Rectal smooth muscle tissue (tissue), 1 donor: ENCODE results near the gene IQSEC3.

Experiments
- H3K27ac ChIP-seq: one replicate; pipeline ENCODE4 v1.7.0; 2013; ENCODE audit warnings: low read depth, low read length, inconsistent platforms
- H3K27me3 ChIP-seq: one replicate; pipeline ENCODE4 v1.7.0; 2013; ENCODE audit warnings: low read length; ENCODE audit not compliant: control insufficient read depth, insufficient read depth
- H3K36me3 ChIP-seq: one replicate; pipeline ENCODE4 v1.7.0; 2013; ENCODE audit warnings: low read length; ENCODE audit not compliant: control insufficient read depth, insufficient read depth
- H3K4me1 ChIP-seq: one replicate; pipeline ENCODE4 v1.7.0; 2013; ENCODE audit warnings: low read length; ENCODE audit not compliant: control insufficient read depth, insufficient read depth
- H3K4me3 ChIP-seq: one replicate; pipeline ENCODE4 v1.7.0; 2013; ENCODE audit warnings: low read length
- H3K9ac ChIP-seq: one replicate; pipeline ENCODE4 v1.7.0; 2013; ENCODE audit warnings: low read length

The IQSEC3 gene

DNA sequence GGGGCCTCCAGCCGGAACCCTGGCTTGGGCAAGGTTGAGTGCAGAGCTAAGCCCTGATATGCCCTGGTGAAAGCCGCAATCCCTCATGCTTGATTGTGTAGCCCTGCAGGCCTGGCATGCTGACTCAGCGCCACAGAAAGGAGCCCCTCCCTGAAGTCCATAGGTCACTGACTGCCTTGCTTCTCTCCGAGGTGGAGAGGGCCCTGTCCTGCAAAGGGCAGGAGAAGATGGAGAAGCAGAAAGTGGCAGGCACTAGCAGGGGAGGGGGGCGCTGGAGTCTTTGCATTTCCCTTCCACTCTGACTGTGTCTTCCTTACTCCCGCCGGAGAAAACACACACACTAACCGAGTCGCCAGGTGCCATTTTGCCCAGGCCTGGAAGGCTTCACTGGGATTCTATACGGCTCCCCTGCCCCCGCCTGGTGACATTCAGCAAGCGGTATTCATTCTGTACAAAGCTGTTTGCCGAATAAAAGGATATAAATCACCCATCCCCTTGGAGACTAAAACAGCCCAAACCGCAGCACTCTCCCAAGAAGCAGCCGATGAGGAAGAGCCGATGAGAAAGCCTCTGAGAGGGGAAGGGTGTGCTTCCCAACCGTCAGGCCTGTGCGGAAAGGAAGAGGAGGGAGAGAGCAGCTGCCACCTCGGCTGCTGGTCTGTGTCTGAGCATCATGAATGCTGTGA is 77.5 kb downstream of the IQSEC3 start:
- no peak overlapping the region for H3K4me3 ChIP-seq
- no peaks in the 10 kb centered on the region for H3K36me3 ChIP-seq
- no peak overlapping the region for H3K9ac ChIP-seq
- no peak overlapping the region for H3K27ac ChIP-seq
- H3K27me3 ChIP-seq = no peaks in the 10 kb centered on the region
- H3K4me1 ChIP-seq = no peaks in the 10 kb centered on the region

DNA sequence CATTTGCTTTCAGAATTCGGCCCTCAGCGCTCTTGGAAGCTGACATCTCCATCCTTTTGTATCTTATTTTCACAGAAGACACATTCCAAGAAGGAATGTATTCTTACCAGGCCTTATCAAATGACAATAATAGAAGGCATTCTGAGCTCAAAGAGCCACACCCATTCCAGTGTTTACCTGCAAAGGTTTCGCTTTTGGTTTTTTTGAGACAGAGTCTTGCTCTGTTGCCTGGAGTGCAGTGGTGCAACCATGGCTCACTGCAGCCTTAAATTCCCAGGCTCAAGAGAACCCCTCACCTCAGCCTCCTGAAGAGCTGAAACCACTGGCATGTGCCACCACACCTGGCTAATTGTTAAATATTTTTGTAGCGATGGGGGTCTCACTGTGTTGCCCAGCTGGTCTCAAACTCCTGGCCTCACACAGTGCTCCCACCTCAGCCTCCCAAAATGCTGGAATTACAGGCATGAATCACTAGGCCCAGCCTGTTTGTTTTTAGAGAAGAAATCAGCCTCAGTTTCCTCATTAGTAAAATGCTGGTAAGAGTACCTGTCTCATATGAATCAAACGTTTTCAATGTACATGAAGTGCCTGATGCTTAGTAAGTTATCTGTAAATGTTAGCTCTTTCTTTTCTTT is 78.2 kb downstream of the IQSEC3 start:
- Histone ChIP-seq H3K4me1 (no peaks in the 10 kb centered on the region), H3K4me3 (no peak overlapping the region), H3K27ac (no peak overlapping the region), H3K36me3 (no peaks in the 10 kb centered on the region), H3K9ac (no peak overlapping the region), H3K27me3 (no peaks in the 10 kb centered on the region)

DNA sequence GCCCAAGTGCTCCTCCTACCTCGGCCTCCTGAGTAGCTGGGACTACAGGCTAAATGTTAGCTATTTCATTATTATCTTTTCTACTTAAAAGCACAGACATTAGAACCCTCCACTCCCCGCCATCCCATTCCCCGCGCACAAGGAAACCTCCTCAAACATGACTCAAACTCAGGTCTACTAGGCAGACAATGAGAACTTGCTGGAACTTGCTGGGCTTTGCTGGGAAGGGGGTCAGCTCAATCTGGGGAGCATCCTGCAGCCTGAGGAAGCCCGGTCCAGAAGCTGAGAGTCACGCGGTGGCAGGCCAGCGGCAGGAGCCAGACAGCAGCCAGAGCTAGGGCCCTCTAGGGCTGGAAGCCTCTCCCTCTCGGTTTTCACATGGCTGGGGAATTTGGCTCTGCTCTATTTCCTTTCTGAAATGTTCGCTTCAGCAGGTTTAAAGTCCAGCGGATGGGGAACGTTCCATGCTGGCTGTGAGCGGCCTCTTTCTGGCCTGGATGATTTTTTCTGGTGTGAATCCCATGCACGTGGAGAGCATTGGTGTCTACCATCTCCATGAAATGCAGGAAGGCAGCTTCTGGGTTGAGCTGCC is 78.9 kb downstream of the IQSEC3 start:
- H3K4me1 ChIP-seq = no peaks in the 10 kb centered on the region
- no peak overlapping the region for H3K9ac ChIP-seq
- H3K36me3 ChIP-seq = no peaks in the 10 kb centered on the region
- no peak overlapping the region for H3K27ac ChIP-seq
- H3K4me3 ChIP-seq = no peak overlapping the region
- H3K27me3 ChIP-seq = no peaks in the 10 kb centered on the region

GRCh38 chr12:147242-147641 is 80.7 kb downstream of the IQSEC3 start:
- no peaks in the 10 kb centered on the region for H3K4me1 ChIP-seq
- H3K27ac ChIP-seq = no peak overlapping the region
- no peaks in the 10 kb centered on the region for H3K36me3 ChIP-seq
- no peak overlapping the region for H3K9ac ChIP-seq
- no peak overlapping the region for H3K4me3 ChIP-seq
- H3K27me3 ChIP-seq = no peaks in the 10 kb centered on the region

DNA sequence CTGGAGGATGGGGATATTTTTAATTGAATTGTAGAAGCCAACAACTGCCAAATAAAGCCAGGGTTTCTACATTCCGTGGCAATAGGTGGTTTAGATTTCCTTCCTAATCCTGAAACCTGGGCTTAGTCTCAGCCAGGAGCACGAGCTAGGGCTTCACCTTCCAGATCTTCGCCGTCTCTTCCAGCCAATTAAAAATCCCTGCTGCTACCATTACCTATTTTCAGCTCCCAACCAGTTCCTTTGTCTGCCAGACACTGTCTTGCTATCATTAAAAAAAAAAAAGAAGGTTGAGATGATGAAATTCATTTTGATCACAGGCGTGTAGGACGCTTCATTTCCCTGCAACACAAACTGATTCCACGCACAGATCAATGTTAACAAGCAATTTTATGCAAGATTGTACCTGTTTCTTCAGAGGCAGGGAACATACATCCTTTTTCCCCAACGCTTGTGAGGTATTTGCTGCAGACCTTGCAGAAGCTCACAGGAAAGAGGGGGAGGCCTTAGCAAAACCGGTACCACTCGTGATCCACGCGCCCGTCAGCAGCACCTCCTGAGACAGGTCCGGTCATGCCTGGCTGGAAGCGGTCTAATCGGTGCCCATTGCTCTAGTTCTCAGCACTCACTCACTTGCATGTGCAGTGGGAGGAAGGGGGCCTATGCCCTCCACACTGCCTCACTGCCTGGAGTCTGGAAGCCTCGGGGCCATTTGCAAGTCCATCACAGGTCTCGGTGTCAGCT is 82.3 kb downstream of the IQSEC3 start:
- H3K4me3 ChIP-seq = no peak overlapping the region
- H3K36me3 ChIP-seq = no peaks in the 10 kb centered on the region
- H3K27ac ChIP-seq = no peak overlapping the region
- H3K9ac ChIP-seq = no peak overlapping the region
- no peaks in the 10 kb centered on the region for H3K27me3 ChIP-seq
- no peaks in the 10 kb centered on the region for H3K4me1 ChIP-seq

GRCh38 chr12:151579-151978 is 85.0 kb downstream of the IQSEC3 start:
- H3K27me3 ChIP-seq = no peaks in the 10 kb centered on the region
- no peaks in the 10 kb centered on the region for H3K4me1 ChIP-seq
- H3K9ac ChIP-seq = no peak overlapping the region
- no peaks in the 10 kb centered on the region for H3K36me3 ChIP-seq
- H3K4me3 ChIP-seq = no peak overlapping the region
- no peak overlapping the region for H3K27ac ChIP-seq

- Histone ChIP-seq H3K4me1 (no peaks in the 10 kb centered on the region), H3K9ac (no peak overlapping the region), H3K27ac (no peak overlapping the region), H3K4me3 (no peak overlapping the region), H3K36me3 (no peaks in the 10 kb centered on the region), H3K27me3 (no peaks in the 10 kb centered on the region)
These were observed 85.9 kb downstream of the IQSEC3 start for GRCh38 chr12:152440-152839.

GRCh38 chr12:153080-153746 is 86.6 kb downstream of the IQSEC3 start:
- Histone ChIP-seq H3K4me1 (no peaks in the 10 kb centered on the region), H3K36me3 (no peaks in the 10 kb centered on the region), H3K27ac (no peak overlapping the region), H3K9ac (no peak overlapping the region), H3K4me3 (no peak overlapping the region), H3K27me3 (no peaks in the 10 kb centered on the region)

DNA sequence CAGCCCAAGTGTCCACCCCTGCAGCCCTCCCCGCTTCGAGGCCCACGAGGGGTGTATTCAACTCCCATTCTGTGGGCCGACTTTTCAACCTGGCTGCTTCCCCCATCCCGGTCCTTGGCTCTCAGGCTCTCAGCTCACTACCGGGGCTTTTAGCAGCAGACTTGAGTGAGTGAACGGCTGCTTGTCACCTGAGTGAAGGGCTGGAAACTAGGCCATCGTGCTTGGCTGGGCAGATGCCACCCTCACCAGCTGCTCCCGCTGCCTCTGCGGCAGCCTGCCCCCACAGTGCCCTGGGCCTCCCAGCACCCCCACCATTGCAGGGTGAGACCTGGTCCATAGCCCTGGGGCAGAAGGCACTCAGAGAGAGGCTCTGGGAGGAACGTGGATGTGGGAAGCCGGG is 87.5 kb downstream of the IQSEC3 start:
- H3K27me3 ChIP-seq = no peaks in the 10 kb centered on the region
- no peak overlapping the region for H3K27ac ChIP-seq
- no peaks in the 10 kb centered on the region for H3K36me3 ChIP-seq

DNA sequence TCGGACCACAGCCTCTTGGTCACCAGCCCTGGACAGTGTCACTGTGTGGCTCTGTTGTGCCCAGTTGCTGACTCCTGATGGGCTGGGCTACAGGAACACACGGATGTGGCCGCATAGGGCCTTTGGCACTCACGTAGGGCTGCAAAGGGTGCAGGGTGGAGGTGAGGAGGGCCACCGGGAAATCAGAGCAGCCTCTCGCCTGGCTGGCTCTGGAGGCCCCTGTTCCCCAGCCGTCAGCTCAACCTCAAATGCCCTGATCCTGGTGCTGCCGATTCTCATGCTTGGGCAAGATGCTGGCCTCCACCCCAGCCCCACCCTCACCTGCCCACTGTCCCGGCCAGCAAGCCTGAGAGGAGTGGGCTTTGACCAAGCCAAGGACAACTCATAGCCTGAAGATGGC is 88.4 kb downstream of the IQSEC3 start:
- Histone ChIP-seq H3K4me3 (no peak overlapping the region), H3K27ac (no peak overlapping the region), H3K4me1 (no peaks in the 10 kb centered on the region), H3K36me3 (no peaks in the 10 kb centered on the region), H3K9ac (no peak overlapping the region), H3K27me3 (no peaks in the 10 kb centered on the region)

More for the DNA sequence above, 87.5 kb downstream of the IQSEC3 start:
- no peak overlapping the region for H3K4me3 ChIP-seq
- H3K4me1 ChIP-seq = no peaks in the 10 kb centered on the region
- no peak overlapping the region for H3K9ac ChIP-seq

GRCh38 chr12:155646-156045 is 89.1 kb downstream of the IQSEC3 start:
- Histone ChIP-seq H3K4me1 (no peaks in the 10 kb centered on the region), H3K4me3 (no peak overlapping the region), H3K27ac (no peak overlapping the region), H3K9ac (no peak overlapping the region), H3K27me3 (no peaks in the 10 kb centered on the region), H3K36me3 (no peaks in the 10 kb centered on the region)

GRCh38 chr12:156945-157344 is 90.4 kb downstream of the IQSEC3 start:
- Histone ChIP-seq H3K9ac (no peak overlapping the region), H3K27ac (no peak overlapping the region), H3K27me3 (no peaks in the 10 kb centered on the region), H3K4me1 (no peaks in the 10 kb centered on the region), H3K4me3 (no peak overlapping the region), H3K36me3 (no peaks in the 10 kb centered on the region)
